GM18951 (cell line): Measurements from ENCODE around the gene TBC1D26.
"Not testable (repeated sequence)": the region's sequence is repeated elsewhere in the genome, so short reads cannot be mapped to it uniquely, and the experiment has no call there.

Experiments
- POLR2A ChIP-seq: IDR thresholded peaks from 4 replicates; pipeline ENCODE4 v1.6.1; 2011; ENCODE audit warnings: mild to moderate bottlenecking; ENCODE audit not compliant: insufficient read length, insufficient read depth; ENCODE audit errors: extremely low read depth
- in situ Hi-C: fragments of 300-500 bp; cut with MboI; formaldehyde crosslinking; loops from one replicate; pipeline ENCODE4 v1.12.0; 2022; ENCODE audit warnings: low sequenced_read_pairs, mixed read lengths, inconsistent platforms; ENCODE audit not compliant: unreplicated experiment

TBC1D26 gene

DNA sequence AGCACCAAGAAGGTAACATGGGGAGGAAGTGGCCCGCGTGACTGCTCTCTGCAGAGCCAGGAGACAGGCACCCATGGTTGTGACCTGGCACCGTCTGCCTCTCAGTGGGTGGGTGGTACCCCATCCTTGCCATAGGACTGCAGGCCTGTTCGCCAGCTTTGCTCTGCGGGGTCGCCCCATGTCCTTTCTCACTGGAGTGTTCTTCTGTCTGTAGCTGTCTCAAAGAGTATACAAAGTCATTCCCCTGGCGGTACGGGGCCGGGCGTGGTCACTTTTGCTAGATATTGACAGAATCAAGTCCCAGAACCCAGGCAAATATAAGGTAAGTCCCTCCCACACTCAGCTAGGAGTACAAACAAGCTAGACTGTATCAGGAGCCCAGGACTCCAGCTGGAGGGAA is 6.0 kb downstream of the TBC1D26 start:
- in situ Hi-C loops = no loop called here
- no peak for TF ChIP-seq POLR2A

DNA sequence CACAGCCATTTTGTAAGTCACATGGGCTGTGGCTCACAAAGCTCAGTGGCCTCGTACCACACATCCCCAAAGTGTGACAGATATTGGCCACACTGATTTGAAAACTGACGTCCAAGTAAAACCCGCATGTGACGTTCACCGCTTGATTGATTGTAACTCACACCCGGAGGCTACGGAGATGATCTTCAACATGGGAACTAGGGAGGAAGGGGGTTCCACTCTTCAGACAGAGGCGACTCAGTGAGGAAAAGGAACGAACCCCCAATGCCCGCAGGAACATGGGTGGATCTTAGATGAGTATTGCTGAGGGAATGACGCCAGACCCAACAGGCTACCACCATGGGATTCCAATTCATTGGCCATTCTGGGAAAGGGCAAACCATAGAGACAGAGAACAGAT is 7.2 kb downstream of the TBC1D26 start:
- in situ Hi-C loops = not testable (repeated sequence)

- in situ Hi-C loops = not testable (repeated sequence)
Observed at GRCh38 chr17:15740041-15740440, 8.0 kb downstream of the TBC1D26 start.

DNA sequence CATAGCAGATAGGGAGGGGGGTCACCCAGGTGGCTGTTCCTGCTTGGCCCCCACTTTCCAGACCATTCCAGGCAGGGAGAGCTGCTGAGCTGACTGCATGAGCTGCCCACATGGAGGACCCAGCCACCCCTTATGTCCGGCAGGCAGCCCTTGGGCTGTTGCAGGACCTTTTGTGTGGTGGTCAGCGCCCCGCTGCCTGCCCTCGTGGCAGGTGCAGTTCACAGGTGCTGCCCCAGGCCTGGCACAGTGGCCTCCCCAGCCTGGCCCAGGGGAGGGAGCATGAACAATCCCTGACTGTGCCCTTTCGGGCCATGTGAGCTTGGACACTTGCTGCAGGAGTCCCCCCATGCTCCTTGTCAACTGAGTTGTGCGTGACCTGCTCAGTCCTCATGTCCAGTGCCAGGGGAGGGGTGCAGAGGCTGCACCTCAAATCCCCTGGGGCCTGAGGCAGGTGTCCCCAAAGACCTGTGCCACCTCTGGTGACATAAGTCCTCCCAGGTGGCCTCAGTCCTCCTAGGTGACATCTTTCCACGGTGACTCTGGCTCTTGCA is 8.6 kb downstream of the TBC1D26 start:
- in situ Hi-C loops = no loop called here
- TF ChIP-seq POLR2A = no peak

DNA sequence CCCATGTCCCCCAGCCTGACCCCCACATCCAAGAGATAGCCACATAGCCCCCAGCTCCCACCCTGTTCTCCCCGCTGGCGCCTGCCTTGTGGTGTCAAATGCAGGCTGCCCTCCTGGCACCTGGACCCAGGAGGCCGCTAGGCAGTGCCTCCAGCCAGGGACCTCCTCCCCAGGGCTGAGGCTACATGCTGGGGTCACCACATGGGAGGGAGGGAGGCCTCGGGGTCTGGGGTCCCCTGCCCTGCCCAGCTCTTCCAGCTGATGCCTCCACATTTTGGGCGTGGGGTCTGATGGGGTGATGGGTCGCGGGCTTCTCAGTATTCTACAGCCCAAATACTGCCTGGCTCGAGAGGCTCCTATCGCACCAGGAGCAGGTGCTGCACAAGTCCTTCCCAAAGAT is 9.5 kb downstream of the TBC1D26 start:
- in situ Hi-C loops = no loop called here
- no peak for TF ChIP-seq POLR2A

GRCh38 chr17:15742051-15742795 is 10.1 kb downstream of the TBC1D26 start:
- no peak for TF ChIP-seq POLR2A
- in situ Hi-C loops = no loop called here

DNA sequence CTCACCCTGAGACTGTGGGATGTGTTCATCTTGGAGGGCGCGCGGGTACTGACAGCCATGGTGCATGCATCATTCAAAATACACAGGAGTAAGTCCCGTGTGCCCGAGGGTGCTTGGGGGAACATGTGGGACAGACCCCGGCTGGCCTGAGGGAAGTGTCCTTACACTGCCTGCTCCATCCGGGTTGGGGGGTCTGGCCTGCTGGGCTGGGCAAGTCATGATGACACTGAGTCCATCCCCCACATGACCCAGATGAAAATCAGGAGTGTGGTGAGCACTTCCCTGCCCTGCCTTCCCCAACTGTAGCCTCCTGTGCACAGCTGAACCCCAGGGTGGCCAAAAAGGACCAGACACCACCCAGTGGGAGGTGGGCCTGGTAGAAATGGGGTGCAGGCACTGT is 10.8 kb downstream of the TBC1D26 start:
- in situ Hi-C loops = no loop called here
- no peak for TF ChIP-seq POLR2A

DNA sequence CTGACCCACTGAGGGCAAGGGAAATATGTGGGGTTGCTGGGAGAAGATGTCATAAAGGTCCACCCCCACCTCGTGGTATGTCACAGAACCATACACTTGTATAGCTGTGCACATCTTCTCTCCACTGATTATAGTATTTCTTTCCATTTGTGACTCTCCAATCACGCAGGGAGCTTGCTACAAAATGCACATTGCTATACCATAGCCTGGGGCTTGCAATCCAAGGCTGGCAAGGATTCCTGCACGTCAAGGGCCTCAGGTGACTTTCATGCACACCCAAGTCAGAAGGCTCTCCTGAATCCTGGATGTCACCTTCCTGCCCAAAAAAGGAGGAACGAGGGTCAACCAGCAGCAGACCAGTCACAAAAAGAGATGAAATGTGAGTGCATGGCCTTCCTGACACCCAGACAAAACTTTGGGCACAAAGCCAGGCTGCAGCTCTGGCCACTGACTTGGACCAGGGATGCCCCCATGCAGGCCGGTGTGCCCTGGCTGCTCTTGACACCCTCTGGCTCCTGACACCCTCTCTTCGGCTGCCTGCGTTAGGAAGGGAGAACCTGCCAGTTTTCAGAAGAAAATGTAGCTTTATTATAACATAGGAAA is 12.1 kb downstream of the TBC1D26 start:
- in situ Hi-C loops = no loop called here

DNA sequence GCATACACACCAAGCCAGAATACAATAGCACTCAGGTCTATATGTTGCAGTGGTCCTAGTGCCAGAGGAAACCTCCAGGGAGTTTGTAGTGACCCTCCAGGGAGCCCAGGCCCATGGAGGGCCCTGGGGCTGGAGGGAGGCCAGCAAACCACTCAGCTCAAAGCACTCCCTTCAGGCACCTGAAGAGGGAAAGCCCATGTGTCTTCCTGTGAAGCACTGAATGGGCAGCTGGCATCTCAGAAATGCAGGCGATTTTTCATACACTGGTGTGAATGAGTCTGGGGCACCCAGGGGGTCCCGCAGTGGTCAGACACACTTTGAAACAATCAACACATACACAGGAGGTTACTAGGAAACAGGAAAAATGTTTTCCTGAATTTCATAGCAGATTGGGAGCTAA is 12.8 kb downstream of the TBC1D26 start:
- TF ChIP-seq POLR2A = no peak
- in situ Hi-C loops = no loop called here

More for the DNA sequence above, 12.1 kb downstream of the TBC1D26 start:
- no peak for TF ChIP-seq POLR2A

- in situ Hi-C loops = not testable (repeated sequence)
Observed at GRCh38 chr17:15749403-15749802, 17.3 kb downstream of the TBC1D26 start.

GRCh38 chr17:15768865-15769533 is 36.9 kb downstream of the TBC1D26 start:
- in situ Hi-C loops = not testable (repeated sequence)

DNA sequence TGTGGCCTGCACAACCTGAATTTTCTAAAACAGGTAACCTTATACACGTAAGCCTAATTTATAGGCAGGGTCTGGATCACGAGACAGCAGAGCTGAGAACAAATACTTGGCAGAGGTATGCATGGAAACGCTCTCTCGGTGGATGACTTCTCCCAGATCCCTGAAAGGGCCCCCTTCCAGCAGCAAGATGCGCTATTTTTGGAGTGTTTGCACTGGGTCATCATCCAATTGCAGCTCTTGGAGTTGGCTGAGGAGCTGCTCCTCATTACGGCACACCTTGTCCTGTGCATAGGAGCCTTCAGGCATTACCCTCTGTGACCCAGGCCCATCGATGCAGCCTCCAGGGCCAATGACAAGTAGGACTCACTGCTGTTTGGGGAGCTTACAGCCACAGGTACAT is 38.6 kb downstream of the TBC1D26 start:
- in situ Hi-C loops = not testable (repeated sequence)

- TF ChIP-seq POLR2A = no peak
- in situ Hi-C loops = no loop called here
Observed at GRCh38 chr17:15776871-15777270, 44.8 kb downstream of the TBC1D26 start.

DNA sequence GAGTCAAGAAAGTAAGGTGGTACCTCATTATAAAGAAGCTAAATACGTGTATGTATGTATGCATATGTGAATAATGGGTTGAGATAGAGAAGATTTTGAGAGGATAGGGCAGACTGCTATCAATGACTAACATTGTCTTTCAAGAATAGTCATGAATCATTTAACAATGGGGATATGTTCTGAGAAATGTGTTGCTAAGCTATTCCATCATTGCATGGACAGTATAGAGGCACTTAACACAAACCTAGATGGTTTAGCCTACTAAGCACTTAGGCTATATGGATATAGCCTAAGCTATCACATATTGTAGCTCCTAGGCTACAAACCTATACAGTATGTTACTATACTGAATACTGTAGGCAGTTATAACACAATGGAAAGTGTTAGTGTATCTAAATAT is 45.2 kb downstream of the TBC1D26 start:
- TF ChIP-seq POLR2A = no peak
- in situ Hi-C loops = no loop called here
